Upper lobe of left lung (tissue), 6 donors: ENCODE results near the gene ARPC5. TPM values are rescaled to one million over a fixed set of nuclear protein-coding genes. Genes with fewer than 3 reads are reported as not detected.
A peak's percentile ranks its signal among the peaks of the same experiment; 100 is the strongest.

Experiments used
- ATAC-seq, 2 donors: fragments of 200-7000 bp; cut with Tn5 transposase; one replicate each; pipeline ENCODE4 v1.9.1; 2022; ENCODE audit warnings: mild to moderate bottlenecking in 2 of 2, moderate library complexity in 2 of 2; ENCODE audit not compliant: low FRiP score in 2 of 2
- DNase-seq, 2 donors: peaks; one replicate each; pipeline ENCODE4 v3.0.0-alpha.2; 2019 to 2020
- H3K27ac ChIP-seq, 4 donors: fragments of 200-600 bp; sonication (generic); one replicate each; pipeline ENCODE4 v1.5.1; 2016 to 2019
- H3K27me3 ChIP-seq, 4 donors: fragments of 200-600 bp; sonication (generic); one replicate each; pipeline ENCODE4 v1.5.1; 2017 to 2019
- H3K36me3 ChIP-seq, 4 donors: fragments of 200-600 bp; sonication (generic); one replicate each; pipeline ENCODE4 v1.5.1; 2016 to 2019
- H3K4me1 ChIP-seq, 4 donors: fragments of 200-600 bp; sonication (generic); one replicate each; pipeline ENCODE4 v1.5.1; 2018 to 2019
- H3K4me3 ChIP-seq, 4 donors: fragments of 200-600 bp; sonication (generic); one replicate each; pipeline ENCODE4 v1.5.1; 2017 to 2019; ENCODE audit warnings: mild to moderate bottlenecking in 2 of 4, moderate library complexity in 1 of 4
- H3K9me3 ChIP-seq, 4 donors: fragments of 200-600 bp; sonication (generic); one replicate each; pipeline ENCODE4 v1.5.1; 2018 to 2019
- CTCF ChIP-seq, 6 experiments: fragments of 450-650 bp in 4 of 6; fragments of 200-600 bp in 2 of 6; sonication (generic) in 2 of 6; IDR thresholded peaks; one replicate each; pipeline ENCODE4 v1.5.1; 2016 to 2019; ENCODE audit warnings: antibody characterized with exemption in 6 of 6
- EP300 ChIP-seq, 4 donors: sonication (generic); formaldehyde crosslinking; IDR thresholded peaks; one replicate each; pipeline ENCODE4 v1.5.1; 2017; ENCODE audit warnings: antibody characterized with exemption in 4 of 4, control low read depth in 2 of 4
- POLR2A ChIP-seq, 4 donors: fragments of 450-650 bp; IDR thresholded peaks; one replicate each; pipeline ENCODE4 v1.5.1; 2016 to 2017; ENCODE audit warnings: antibody characterized with exemption in 4 of 4, mild to moderate bottlenecking in 2 of 4
- POLR2AphosphoS5 ChIP-seq, 2 donors: sonication (generic); formaldehyde crosslinking; IDR thresholded peaks; one replicate each; pipeline ENCODE4 v1.5.1; 2017; ENCODE audit warnings: antibody characterized with exemption in 2 of 2
- WGBS, 2 donors: methylation state at CpG; one replicate each; pipeline ENCODE4 v1.1.5; 2017 to 2018; 5-methylcytosine and 5-hydroxymethylcytosine counted together
- total RNA-seq, 6 donors: library from RNA; depleted of rRNA in 4 of 6; stranded (reverse); fragments of >200 nt in 4 of 6; gene quantifications; one replicate each; pipeline versions ENCODE4 v1.1.0 to v1.2.1, GENCODE V29; 2016 to 2021
- donor health status: DM: no; HTN: no; CAD: no; lungs with moderate emphysema.
- donor health status: DM: no; HTN: yes; CAD: no; lungs with severe emphysema.

ARPC5 gene
- total RNA-seq, 6 donors from 2014 or later = 28.3 to 193 (median 109) TPM

GRCh38 chr1:183611021-183611420 lies 24.6 kb downstream of the ARPC5 start:
- peak overlapping the region in 1 of 4 donors; percentile 82 for H3K27ac ChIP-seq
- H3K36me3 ChIP-seq = no peaks in the 10 kb centered on the region
- H3K27me3 ChIP-seq = no peaks in the 10 kb centered on the region
- no peak for TF ChIP-seq EP300 (IDR thresholded peaks at IDR 0.05)
- no peak for TF ChIP-seq POLR2AphosphoS5 (IDR thresholded peaks at IDR 0.05)
- no peak for TF ChIP-seq POLR2A (IDR thresholded peaks at IDR 0.05)
- TF ChIP-seq CTCF (IDR thresholded peaks at IDR 0.05) = no peak
- 31 to 81% methylated on average over 2 of the region's 2 CpGs for WGBS, 2 donors
- ATAC-seq = no peak
- H3K9me3 ChIP-seq = no peaks in the 10 kb centered on the region
- no peak for DNase-seq
- no peak overlapping the region for H3K4me3 ChIP-seq
- H3K4me1 ChIP-seq = peaks cover 23 to 32% (median 28%) of the 10 kb centered on the region in 4 donors

GRCh38 chr1:183609759-183610452 lies 25.7 kb downstream of the ARPC5 start:
- H3K27me3 ChIP-seq = no peaks in the 10 kb centered on the region
- peaks cover 23 to 32% (median 28%) of the 10 kb centered on the region in 4 donors for H3K4me1 ChIP-seq
- H3K27ac ChIP-seq = peak overlapping the region; percentile 55 to 82 (median 68)
- DNase-seq (no peak), ATAC-seq (peak; percentile 48 to 59)
- no peaks in the 10 kb centered on the region for H3K9me3 ChIP-seq
- 11 to 21% methylated on average over 3 of the region's 3 CpGs for WGBS, 2 donors
- H3K36me3 ChIP-seq = no peaks in the 10 kb centered on the region
- TF ChIP-seq POLR2A (IDR thresholded peaks at IDR 0.05) (no peak), CTCF (IDR thresholded peaks at IDR 0.05) (no peak), POLR2AphosphoS5 (IDR thresholded peaks at IDR 0.05) (peak in 1 of 2 donors; percentile 16), EP300 (IDR thresholded peaks at IDR 0.05) (no peak)
- peak overlapping the region in 1 of 4 donors; percentile 11 for H3K4me3 ChIP-seq

GRCh38 chr1:183609313-183609712 lies 26.3 kb downstream of the ARPC5 start:
- no peaks in the 10 kb centered on the region for H3K36me3 ChIP-seq
- peak overlapping the region; percentile 55 to 82 (median 68) for H3K27ac ChIP-seq
- peak overlapping the region in 1 of 4 donors; percentile 11 for H3K4me3 ChIP-seq
- no peaks in the 10 kb centered on the region for H3K9me3 ChIP-seq
- H3K27me3 ChIP-seq = no peaks in the 10 kb centered on the region
- peak; percentile 76 to 94 for ATAC-seq
- TF ChIP-seq POLR2AphosphoS5 (IDR thresholded peaks at IDR 0.05) (peak in 1 of 2 donors; percentile 34), EP300 (IDR thresholded peaks at IDR 0.05) (no peak), CTCF (IDR thresholded peaks at IDR 0.05) (peak; percentile 34 to 68 (median 54)), POLR2A (IDR thresholded peaks at IDR 0.05) (no peak)
- DNase-seq = peak in 1 of 2 donors; percentile 78
- 42 to 48% methylated on average over 5 of the region's 5 CpGs for WGBS, 2 donors
- H3K4me1 ChIP-seq = peaks cover 23 to 32% (median 28%) of the 10 kb centered on the region in 4 donors

- Histone ChIP-seq H3K4me3 (no peak overlapping the region), H3K27ac (peak overlapping the region in 3 of 4 donors; percentile 4 to 85 (median 24)), H3K36me3 (no peaks in the 10 kb centered on the region), H3K4me1 (peaks cover 23 to 38% (median 31%) of the 10 kb centered on the region in 4 donors), H3K9me3 (no peaks in the 10 kb centered on the region), H3K27me3 (no peaks in the 10 kb centered on the region)
- DNase-seq (no peak), ATAC-seq (no peak)
- no peak for TF ChIP-seq POLR2A (IDR thresholded peaks at IDR 0.05)
- no peak for TF ChIP-seq EP300 (IDR thresholded peaks at IDR 0.05)
- TF ChIP-seq POLR2AphosphoS5 (IDR thresholded peaks at IDR 0.05) = no peak
- WGBS, 2 donors = 35 to 49% methylated on average over 2 of the region's 2 CpGs
Observed at GRCh38 chr1:183607322-183607980, 28.1 kb downstream of the ARPC5 start.

GRCh38 chr1:183605904-183606303 lies 29.7 kb downstream of the ARPC5 start:
- Histone ChIP-seq H3K27ac (peak overlapping the region in 3 of 4 donors; percentile 28 to 85 (median 80)), H3K4me3 (no peak overlapping the region), H3K27me3 (no peaks in the 10 kb centered on the region), H3K9me3 (no peaks in the 10 kb centered on the region), H3K4me1 (peaks cover 23 to 38% (median 31%) of the 10 kb centered on the region in 4 donors), H3K36me3 (no peaks in the 10 kb centered on the region)
- no peak for ATAC-seq
- no peak for DNase-seq
- TF ChIP-seq EP300 (IDR thresholded peaks at IDR 0.05) (no peak), CTCF (IDR thresholded peaks at IDR 0.05) (no peak), POLR2A (IDR thresholded peaks at IDR 0.05) (no peak), POLR2AphosphoS5 (IDR thresholded peaks at IDR 0.05) (no peak)
- WGBS, 2 donors = 93 to 96% methylated on average over 2 of the region's 2 CpGs
